Natural killer cell treated with Interleukin-12 subunit alpha and Interleukin-12 subunit beta and Interleukin-15 and Interleukin-18, amount 100 ng/mL, for 72 hours (primary cell): ENCODE measurements around the gene TSSK2. TPM values are rescaled to one million over a fixed set of nuclear protein-coding genes. Genes with fewer than 3 reads are reported as not detected.

Experiments used
- ATAC-seq, 2 donors: fragments of 150-1000 bp; cut with Tn5 transposase in 1 of 2; sonication (Bioruptor Pico), chemical (Tn5 transposase) in 1 of 2; 2 replicates each; pipeline ENCODE4 v1.10.0; 2021
- DNase-seq: peaks from one replicate; pipeline ENCODE4 v3.0.0; 2022; ENCODE audit warnings: low spot score
- H3K27ac Mint-ChIP-seq, 2 donors: 1 replicate in 1 of 2; 2 replicates in 1 of 2; pipeline ENCODE4 v1.8.0; 2022; ENCODE audit warnings: mixed read lengths in 2 of 2, mild to moderate bottlenecking in 1 of 2, moderate library complexity in 1 of 2
- H3K27me3 Mint-ChIP-seq, 2 donors: 1 replicate in 1 of 2; 2 replicates in 1 of 2; pipeline ENCODE4 v1.8.0; 2022; ENCODE audit warnings: mixed read lengths in 2 of 2
- H3K36me3 Mint-ChIP-seq: one replicate; pipeline ENCODE4 v1.8.0; 2022; ENCODE audit warnings: mixed read lengths
- H3K4me1 Mint-ChIP-seq, 2 donors: 1 replicate in 1 of 2; 2 replicates in 1 of 2; pipeline ENCODE4 v1.8.0; 2022; ENCODE audit warnings: low read depth in 2 of 2, mixed read lengths in 2 of 2, mild to moderate bottlenecking in 1 of 2
- H3K4me3 Mint-ChIP-seq: one replicate; pipeline ENCODE4 v1.8.0; 2022; ENCODE audit warnings: mixed read lengths
- H3K9me3 Mint-ChIP-seq: 2 replicates; pipeline ENCODE4 v1.8.0; 2022; ENCODE audit warnings: mixed read lengths
- total RNA-seq, 2 donors: library from RNA; stranded (reverse); gene quantifications; one replicate each; pipeline ENCODE4 v1.2.3, GENCODE V29; 2022

Gene TSSK2
- total RNA-seq, 2 donors from 2014 or later = 0.39 TPM; not detected in 1

GRCh38 chr22:19124377-19124776 is 6.7 kb upstream of the TSSK2 start:
- ATAC-seq = no peak
- Mint-ChIP-seq H3K4me1 (peaks cover 24% of the 10 kb centered on the region in 2 donors), H3K4me3 (no peak overlapping the region), H3K27me3 (no peaks in the 10 kb centered on the region), H3K9me3 (no peaks in the 10 kb centered on the region), H3K36me3 (no peaks in the 10 kb centered on the region), H3K27ac (no peak overlapping the region)
- no peak for DNase-seq

GRCh38 chr22:19125011-19125410 is 6.1 kb upstream of the TSSK2 start:
- no peak for ATAC-seq
- H3K9me3 Mint-ChIP-seq = no peaks in the 10 kb centered on the region

GRCh38 chr22:19125474-19126308 is 5.4 kb upstream of the TSSK2 start:
- H3K36me3 Mint-ChIP-seq = no peaks in the 10 kb centered on the region

More at GRCh38 chr22:19125011-19125410, 6.1 kb upstream of the TSSK2 start:
- no peak overlapping the region for H3K27ac Mint-ChIP-seq
- no peak overlapping the region for H3K4me3 Mint-ChIP-seq
- H3K36me3 Mint-ChIP-seq = no peaks in the 10 kb centered on the region
- peaks cover 19 to 22% of the 10 kb centered on the region in 2 donors for H3K4me1 Mint-ChIP-seq
- no peak for DNase-seq
- H3K27me3 Mint-ChIP-seq = no peaks in the 10 kb centered on the region

GRCh38 chr22:19126309-19127273 is 4.5 kb upstream of the TSSK2 start:
- DNase-seq = no peak
- Mint-ChIP-seq H3K4me1 (peaks cover 7 to 8% of the 10 kb centered on the region in 2 donors), H3K4me3 (no peak overlapping the region), H3K27me3 (no peaks in the 10 kb centered on the region), H3K36me3 (no peaks in the 10 kb centered on the region), H3K9me3 (no peaks in the 10 kb centered on the region), H3K27ac (no peak overlapping the region)
- ATAC-seq = no peak

More at GRCh38 chr22:19125474-19126308, 5.4 kb upstream of the TSSK2 start:
- H3K9me3 Mint-ChIP-seq = no peaks in the 10 kb centered on the region
- peaks cover 12 to 15% of the 10 kb centered on the region in 2 donors for H3K4me1 Mint-ChIP-seq
- no peak overlapping the region for H3K4me3 Mint-ChIP-seq
- no peak for DNase-seq
- H3K27ac Mint-ChIP-seq = no peak overlapping the region
- no peak for ATAC-seq
- H3K27me3 Mint-ChIP-seq = no peaks in the 10 kb centered on the region

- no peaks in the 10 kb centered on the region for H3K27me3 Mint-ChIP-seq
- no peak overlapping the region for H3K4me3 Mint-ChIP-seq
- no peak overlapping the region for H3K27ac Mint-ChIP-seq
- ATAC-seq (no peak), DNase-seq (no peak)
- H3K9me3 Mint-ChIP-seq = no peaks in the 10 kb centered on the region
- peaks cover 7% of the 10 kb centered on the region in 2 donors for H3K4me1 Mint-ChIP-seq
- H3K36me3 Mint-ChIP-seq = no peaks in the 10 kb centered on the region
These were observed 3.6 kb upstream of the TSSK2 start for GRCh38 chr22:19127329-19128008.

- Mint-ChIP-seq H3K9me3 (no peaks in the 10 kb centered on the region), H3K36me3 (no peaks in the 10 kb centered on the region), H3K4me1 (peaks cover 1 to 2% of the 10 kb centered on the region in 2 donors), H3K27me3 (no peaks in the 10 kb centered on the region), H3K27ac (no peak overlapping the region), H3K4me3 (no peak overlapping the region)
- ATAC-seq = no peak
- DNase-seq = no peak
These were observed 3.1 kb upstream of the TSSK2 start for GRCh38 chr22:19128009-19128401.

- H3K9me3 Mint-ChIP-seq = no peaks in the 10 kb centered on the region
- no peaks in the 10 kb centered on the region for H3K36me3 Mint-ChIP-seq
- DNase-seq (no peak), ATAC-seq (no peak)
- no peak overlapping the region for H3K4me3 Mint-ChIP-seq
- no peaks in the 10 kb centered on the region for H3K4me1 Mint-ChIP-seq
- H3K27ac Mint-ChIP-seq = no peak overlapping the region
- H3K27me3 Mint-ChIP-seq = no peaks in the 10 kb centered on the region
These were observed 2.0 kb upstream of the TSSK2 start for GRCh38 chr22:19128946-19129727.

GRCh38 chr22:19129871-19130270 is 1.2 kb upstream of the TSSK2 start:
- Mint-ChIP-seq H3K36me3 (no peaks in the 10 kb centered on the region), H3K4me3 (no peak overlapping the region), H3K27ac (no peak overlapping the region), H3K4me1 (no peaks in the 10 kb centered on the region), H3K27me3 (no peaks in the 10 kb centered on the region), H3K9me3 (no peaks in the 10 kb centered on the region)
- no peak for ATAC-seq
- no peak for DNase-seq

- Mint-ChIP-seq H3K27me3 (no peaks in the 10 kb centered on the region), H3K27ac (no peak overlapping the region), H3K4me1 (peaks cover 0 to under 1% of the 10 kb centered on the region in 2 donors), H3K4me3 (no peak overlapping the region), H3K9me3 (no peaks in the 10 kb centered on the region), H3K36me3 (peaks cover 6% of the 10 kb centered on the region)
- ATAC-seq (no peak), DNase-seq (no peak)
These were observed 542 bp downstream of the TSSK2 start for GRCh38 chr22:19131685-19132015.

GRCh38 chr22:19132153-19132552 is 1.0 kb downstream of the TSSK2 start:
- no peaks in the 10 kb centered on the region for H3K9me3 Mint-ChIP-seq
- peaks cover 6% of the 10 kb centered on the region for H3K36me3 Mint-ChIP-seq
- ATAC-seq = no peak
- no peaks in the 10 kb centered on the region for H3K27me3 Mint-ChIP-seq
- no peak for DNase-seq
- H3K4me3 Mint-ChIP-seq = no peak overlapping the region
- no peak overlapping the region for H3K27ac Mint-ChIP-seq
- H3K4me1 Mint-ChIP-seq = peaks cover 0 to 3% of the 10 kb centered on the region in 2 donors

- ATAC-seq = no peak
- H3K4me1 Mint-ChIP-seq = peaks cover 0 to 3% of the 10 kb centered on the region in 2 donors
- peaks cover 6% of the 10 kb centered on the region for H3K36me3 Mint-ChIP-seq
- H3K9me3 Mint-ChIP-seq = no peaks in the 10 kb centered on the region
- no peak overlapping the region for H3K4me3 Mint-ChIP-seq
- no peaks in the 10 kb centered on the region for H3K27me3 Mint-ChIP-seq
- no peak for DNase-seq
- H3K27ac Mint-ChIP-seq = no peak overlapping the region
These were observed 1.7 kb downstream of the TSSK2 start for GRCh38 chr22:19132693-19133400.

- Mint-ChIP-seq H3K4me1 (peaks cover 0 to 3% of the 10 kb centered on the region in 2 donors), H3K36me3 (peaks cover 6% of the 10 kb centered on the region), H3K4me3 (no peak overlapping the region), H3K9me3 (no peaks in the 10 kb centered on the region), H3K27me3 (no peaks in the 10 kb centered on the region), H3K27ac (no peak overlapping the region)
- ATAC-seq (no peak), DNase-seq (no peak)
These were observed 2.5 kb downstream of the TSSK2 start for GRCh38 chr22:19133561-19133960.
